Activated CD4-positive, CD25-positive, alpha-beta regulatory T cell treated with anti-CD3 and anti-CD28 coated beads, Interleukin-2, amount 50 U/mL, for 16 hours (primary cell): ENCODE data around the gene ALG1L2.
A peak's percentile ranks its signal among the peaks of the same experiment; 100 is the strongest.
"Not testable (repeated sequence)": the region's sequence is repeated elsewhere in the genome, so short reads cannot be mapped to it uniquely, and the experiment has no call there.

ENCODE experiments used
- DNase-seq: peaks from one replicate; pipeline ENCODE4 v3.0.0-alpha.2; 2020; ENCODE audit warnings: low read depth, low spot score

The ALG1L2 gene

GRCh38 chr3:130093741-130094391, 12.2 kb downstream of the ALG1L2 start:
- DNase-seq = no peak

DNA sequence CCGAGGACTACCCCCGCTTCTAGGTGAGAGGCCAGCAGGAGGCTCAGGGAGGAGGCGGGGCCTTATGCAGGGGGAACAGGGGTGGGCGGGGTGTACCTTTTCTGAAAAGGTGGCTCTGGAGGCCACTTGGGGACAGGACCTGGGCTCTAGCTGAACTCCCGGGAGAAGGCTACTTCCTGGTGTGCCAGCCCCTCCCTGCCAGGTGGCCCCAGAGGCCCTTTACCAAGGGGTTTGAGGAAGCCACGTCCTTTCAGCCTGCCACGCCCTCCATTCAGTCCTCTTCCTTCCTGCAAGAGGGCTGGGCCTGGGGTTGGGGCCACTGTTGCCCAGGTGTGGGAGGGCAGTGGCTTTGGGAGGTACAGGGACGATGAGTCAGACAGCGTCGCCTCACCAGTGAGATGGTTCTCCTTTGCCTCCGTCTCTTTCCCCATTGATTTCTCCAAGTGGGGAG, 12.9 kb downstream of the ALG1L2 start:
- not testable (repeated sequence) for DNase-seq

GRCh38 chr3:130095858-130096257, 14.2 kb downstream of the ALG1L2 start:
- DNase-seq = not testable (repeated sequence)

- not testable (repeated sequence) for DNase-seq
Measured at GRCh38 chr3:130097096-130097495, 15.5 kb downstream of the ALG1L2 start.

- DNase-seq = not testable (repeated sequence)
Measured at GRCh38 chr3:130097690-130098638, 16.3 kb downstream of the ALG1L2 start.

DNA sequence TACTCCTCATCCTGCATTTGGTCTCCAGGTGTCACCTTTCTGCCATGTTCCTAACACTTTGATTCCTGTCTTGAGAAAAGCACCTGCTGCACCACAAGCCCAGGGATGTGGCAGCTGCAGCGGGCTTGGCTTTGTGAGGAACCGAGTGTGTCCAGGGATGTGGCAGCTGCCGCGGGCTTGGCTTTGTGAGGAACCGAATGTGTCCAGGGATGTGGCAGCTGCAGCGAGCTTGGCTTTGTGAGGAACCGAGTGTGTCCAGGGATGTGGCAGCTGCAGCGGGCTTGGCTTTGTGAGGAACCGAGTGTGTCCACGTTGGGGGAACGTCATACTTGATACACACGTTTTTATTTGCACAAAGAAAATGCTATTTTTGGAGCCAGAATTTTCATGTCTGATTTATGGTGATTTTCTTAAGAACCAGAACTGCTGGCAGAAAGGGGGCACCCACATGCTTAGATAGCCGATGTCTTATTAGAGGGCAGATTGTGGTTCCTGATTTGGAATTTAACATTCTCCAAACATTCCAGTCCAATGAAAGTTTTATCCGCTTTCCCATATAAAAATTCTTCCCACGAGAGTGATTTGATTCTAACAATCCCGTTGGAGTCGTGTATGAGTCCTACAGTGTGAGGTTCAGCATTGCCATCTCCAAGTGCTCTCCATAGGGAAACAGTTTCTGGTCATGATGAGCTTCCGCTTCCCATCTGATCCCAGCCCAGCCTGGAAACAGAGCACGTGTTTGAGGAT, 17.2 kb downstream of the ALG1L2 start:
- not testable (repeated sequence) for DNase-seq

DNA sequence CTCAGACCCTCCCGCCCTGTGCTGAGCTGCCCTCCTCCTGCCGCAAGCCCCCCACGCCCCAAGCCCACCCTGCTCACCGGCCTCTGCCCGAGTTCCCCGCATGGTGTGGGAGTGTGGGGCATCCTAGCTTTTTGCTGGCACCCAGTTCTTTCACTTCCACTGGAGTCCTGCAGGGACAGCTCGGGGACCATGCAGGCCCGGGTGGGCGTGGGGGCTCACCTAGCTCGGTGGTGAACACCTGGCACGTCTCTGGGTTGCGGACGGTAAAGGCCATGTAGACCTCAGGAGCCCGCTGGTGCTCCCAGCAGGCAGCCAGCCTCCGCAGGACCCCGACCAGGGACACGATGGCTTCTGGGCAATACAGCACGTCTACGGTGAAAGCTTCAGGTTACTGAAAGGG, 20.9 kb downstream of the ALG1L2 start:
- not testable (repeated sequence) for DNase-seq

DNA sequence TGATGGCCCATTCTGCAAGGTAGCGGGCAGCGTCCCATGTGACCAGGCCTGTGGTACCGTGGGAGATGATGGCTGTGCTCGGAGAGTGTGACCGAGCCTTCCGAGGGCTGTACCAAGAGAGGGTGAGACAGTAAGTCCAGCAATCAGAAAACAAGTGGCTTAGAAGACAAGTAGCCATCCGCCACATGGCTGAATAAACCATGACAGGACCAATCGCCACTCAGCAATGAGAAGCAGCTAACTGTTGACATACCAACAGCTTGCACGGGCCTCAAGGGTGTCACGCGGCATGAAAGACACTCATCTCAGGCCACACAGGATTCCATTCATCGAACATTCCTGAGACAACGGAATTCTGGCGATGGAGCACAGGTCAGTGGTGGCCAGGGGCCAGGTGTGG, 22.6 kb downstream of the ALG1L2 start:
- not testable (repeated sequence) for DNase-seq

GRCh38 chr3:130107333-130107995, 25.8 kb downstream of the ALG1L2 start:
- not testable (repeated sequence) for DNase-seq

GRCh38 chr3:130108836-130109585, 27.4 kb downstream of the ALG1L2 start:
- DNase-seq = not testable (repeated sequence)

DNA sequence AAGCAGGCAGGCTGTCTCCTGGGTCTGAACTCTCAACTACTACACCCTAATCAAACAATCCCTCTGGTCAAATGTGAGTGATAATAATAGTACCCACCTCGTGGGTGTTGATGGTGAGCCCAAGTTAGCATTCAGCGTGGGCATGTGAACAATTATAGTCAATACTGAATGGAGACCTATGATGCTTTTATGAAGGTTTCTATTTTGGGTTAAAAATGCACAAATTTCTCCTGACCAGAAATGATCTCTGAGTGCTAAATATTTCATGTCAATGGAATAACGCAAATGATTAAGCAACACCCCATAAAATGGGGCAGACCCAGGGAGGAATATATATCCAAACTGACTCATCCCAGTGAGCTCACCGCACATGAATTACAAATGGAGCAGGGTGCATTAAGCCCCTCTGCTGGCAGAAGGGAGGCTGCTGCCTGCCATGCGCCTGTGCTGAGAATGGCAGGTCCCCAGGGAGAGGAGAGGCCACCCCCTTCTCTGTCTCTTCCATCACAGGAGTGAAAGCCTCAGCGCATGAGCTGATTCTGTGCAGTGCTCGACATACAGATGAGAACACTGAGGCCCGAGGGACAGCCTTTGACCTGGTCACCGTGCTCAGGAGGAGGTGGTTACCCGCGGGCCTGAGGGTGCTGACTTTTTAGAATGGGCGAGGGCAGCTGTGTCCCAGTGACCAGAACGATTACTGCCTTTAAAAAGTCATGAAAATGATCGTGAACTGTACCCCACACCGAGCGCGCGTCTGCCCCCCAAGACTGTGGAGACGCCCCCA, 28.9 kb downstream of the ALG1L2 start:
- DNase-seq = not testable (repeated sequence)

GRCh38 chr3:130111185-130111864, 29.7 kb downstream of the ALG1L2 start:
- peak; percentile 99 for DNase-seq

- DNase-seq = peak; percentile 98
Measured at GRCh38 chr3:130111865-130112747, 30.5 kb downstream of the ALG1L2 start.

- DNase-seq = not testable (repeated sequence)
Measured at GRCh38 chr3:130112748-130113073, 31.1 kb downstream of the ALG1L2 start.

DNA sequence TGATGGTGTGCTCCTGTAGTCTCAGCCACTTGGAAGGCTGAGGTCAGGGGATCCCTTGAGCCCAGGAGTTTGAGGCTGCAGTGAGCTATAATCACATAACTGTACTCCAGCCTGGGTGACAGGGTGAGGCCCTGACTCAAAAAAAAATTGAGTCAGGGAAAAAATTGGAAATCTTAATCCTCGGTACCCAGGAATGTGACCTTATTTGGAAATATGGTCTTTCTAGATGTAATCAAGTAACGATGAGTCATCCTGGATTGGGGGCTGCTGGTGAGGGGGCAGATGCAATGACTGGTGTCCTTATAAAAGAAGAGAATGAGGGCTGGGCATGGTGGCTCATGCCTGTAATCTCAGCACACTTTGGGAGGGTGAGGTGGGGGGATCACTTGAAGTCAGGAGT, 33.8 kb downstream of the ALG1L2 start:
- not testable (repeated sequence) for DNase-seq

DNA sequence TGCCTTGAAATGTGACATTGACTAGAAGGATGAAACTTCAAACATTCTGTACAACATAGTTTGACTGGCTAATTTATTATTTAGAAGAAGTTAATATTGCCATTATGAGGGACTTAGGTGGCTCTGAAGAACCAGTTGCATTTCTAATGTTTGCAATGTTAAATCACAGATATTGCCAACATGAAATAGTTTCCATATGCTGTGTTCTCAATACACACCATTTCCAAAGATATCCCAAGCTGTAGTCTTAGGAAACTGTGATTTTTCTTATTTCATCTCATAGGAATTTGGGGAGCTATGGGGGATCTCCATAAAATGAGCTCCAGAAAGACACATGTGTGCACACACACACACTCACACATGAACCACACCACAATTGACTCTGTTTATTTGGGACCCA, 36.3 kb downstream of the ALG1L2 start:
- DNase-seq = no peak

GRCh38 chr3:130119824-130120223, 38.2 kb downstream of the ALG1L2 start:
- not testable (repeated sequence) for DNase-seq

- not testable (repeated sequence) for DNase-seq
Measured at GRCh38 chr3:130120291-130120690, 38.7 kb downstream of the ALG1L2 start.
